Epidermal melanocyte (primary cell): ENCODE results near the gene RASSF5.
"Not testable (repeated sequence)": the region's sequence is repeated elsewhere in the genome, so short reads cannot be mapped to it uniquely, and the experiment has no call there.

ENCODE experiments used
- DNase-seq: peaks from one replicate; pipeline ENCODE4 v3.0.0; 2011; ENCODE audit warnings: low spot score; ENCODE audit not compliant: insufficient read length

Gene RASSF5

DNA sequence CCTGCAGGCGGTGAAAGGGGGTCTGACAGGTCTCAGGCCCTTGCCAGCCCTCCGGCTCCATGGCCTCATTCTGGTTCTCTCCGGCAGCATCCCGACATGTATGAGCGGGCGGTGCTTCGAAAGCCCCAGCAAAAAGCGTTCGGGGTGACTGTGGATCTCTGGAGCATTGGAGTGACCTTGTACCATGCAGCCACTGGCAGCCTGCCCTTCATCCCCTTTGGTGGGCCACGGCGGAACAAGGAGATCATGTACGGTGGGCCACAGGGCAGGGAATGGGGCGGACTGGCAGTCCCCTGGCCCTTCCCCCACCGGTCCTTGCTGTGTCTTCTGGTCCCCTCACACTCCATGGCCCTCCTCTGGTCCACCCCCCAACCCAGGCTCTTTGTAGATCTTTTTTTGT, 30.7 kb upstream of the RASSF5 start:
- DNase-seq: no peak

GRCh38 chr1:206477110-206477509, 30.2 kb upstream of the RASSF5 start:
- no peak for DNase-seq

DNA sequence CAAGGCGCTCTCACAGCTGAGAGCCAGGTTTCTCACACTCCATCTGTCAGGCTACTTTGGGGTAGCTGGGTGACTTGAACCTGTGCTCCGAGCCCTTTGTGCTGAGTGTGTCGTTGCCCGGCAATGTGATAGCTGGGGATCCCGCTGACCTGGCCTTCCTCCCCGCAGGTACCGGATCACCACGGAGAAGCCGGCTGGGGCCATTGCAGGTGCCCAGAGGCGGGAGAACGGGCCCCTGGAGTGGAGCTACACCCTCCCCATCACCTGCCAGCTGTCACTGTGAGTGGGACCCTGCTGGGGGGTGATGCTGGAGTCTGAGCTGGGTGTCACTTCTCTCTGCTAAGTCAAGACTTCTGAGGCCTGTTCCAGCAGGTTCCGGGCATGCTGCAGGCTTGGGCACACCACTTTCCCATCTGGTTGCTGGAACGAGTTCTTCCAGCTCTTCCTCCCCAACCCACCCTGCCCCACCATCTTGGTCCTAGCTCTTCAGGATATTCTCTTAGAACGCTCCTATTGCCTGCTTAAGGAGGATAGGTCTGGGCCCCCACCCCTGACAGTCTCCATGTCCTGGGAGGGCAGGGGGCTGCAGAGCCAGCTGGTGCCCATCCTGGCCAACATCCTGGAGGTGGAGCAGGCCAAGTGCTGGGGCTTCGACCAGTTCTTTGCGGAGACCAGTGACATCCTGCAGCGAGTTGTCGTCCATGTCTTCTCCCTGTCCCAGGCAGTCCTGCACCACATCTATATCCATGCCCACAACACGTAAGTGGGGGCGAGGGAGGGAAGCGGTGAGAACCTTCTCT, 29.6 kb upstream of the RASSF5 start:
- DNase-seq: no peak

GRCh38 chr1:206478746-206479145, 28.6 kb upstream of the RASSF5 start:
- no peak for DNase-seq

DNA sequence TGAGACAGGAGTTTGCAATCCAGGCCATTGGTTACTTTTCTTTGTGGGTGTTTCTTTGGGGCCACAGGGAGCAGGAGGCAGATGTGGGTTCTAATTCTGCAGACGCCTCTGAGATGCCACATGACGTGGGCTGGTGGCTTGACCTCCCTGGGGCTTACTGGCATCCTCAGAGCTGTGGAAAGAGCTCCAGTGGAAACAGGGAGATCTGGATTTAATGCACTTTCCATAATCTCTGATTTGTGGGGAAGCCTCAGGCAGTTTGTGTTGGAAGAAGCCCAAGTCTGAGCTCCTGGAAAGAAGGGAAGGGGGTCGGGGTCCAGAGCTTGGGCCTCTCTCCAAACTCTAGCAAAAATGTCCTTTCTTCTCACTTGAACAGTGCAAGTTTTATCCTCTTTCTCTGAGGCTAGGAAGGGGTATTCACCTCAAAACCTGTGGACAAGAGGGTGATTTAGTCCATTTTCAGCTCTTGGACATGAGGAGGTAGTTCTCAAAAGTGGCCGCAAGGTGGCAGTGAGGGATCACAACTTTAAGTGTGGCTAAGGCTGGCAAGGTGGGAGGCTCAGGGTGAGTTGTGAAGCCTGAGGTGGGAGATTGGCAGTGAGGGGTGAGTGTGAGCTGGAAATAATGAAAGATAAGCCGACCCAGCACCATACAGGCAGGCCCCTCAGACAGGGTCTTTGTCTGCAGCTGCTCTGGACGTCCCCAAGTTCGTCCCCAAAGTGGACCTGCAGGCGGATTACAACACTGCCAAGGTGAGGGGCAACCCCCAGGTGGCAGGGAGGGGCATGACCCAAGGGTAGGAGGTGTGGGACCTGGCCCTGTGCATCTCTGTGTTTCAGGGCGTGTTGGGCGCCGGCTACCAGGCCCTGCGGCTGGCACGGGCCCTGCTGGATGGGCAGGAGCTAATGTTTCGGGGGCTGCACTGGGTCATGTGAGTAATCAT, 27.9 kb upstream of the RASSF5 start:
- DNase-seq: peak; percentile 87

- DNase-seq: no peak
Observed at GRCh38 chr1:206480211-206480610, 27.1 kb upstream of the RASSF5 start.

DNA sequence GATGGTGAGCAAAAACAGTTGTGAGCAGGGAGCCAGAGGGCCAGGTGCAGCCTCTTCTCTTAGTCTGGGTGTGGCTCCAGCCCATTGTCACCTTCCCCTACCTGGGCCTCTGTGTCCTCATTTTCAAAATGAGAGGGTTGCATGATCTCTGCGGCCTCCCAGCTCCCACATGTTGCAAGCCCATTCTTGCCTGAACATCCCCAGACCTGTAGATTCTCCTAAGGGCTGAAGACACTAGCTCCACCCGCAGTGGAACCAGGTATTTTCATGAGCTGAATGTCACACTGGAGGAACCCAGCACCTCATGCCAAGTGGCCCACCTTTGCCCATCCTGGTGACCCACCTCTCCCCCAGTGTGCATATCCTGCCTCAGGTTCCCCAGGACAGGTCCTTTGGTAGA, 24.7 kb upstream of the RASSF5 start:
- DNase-seq: no peak

DNA sequence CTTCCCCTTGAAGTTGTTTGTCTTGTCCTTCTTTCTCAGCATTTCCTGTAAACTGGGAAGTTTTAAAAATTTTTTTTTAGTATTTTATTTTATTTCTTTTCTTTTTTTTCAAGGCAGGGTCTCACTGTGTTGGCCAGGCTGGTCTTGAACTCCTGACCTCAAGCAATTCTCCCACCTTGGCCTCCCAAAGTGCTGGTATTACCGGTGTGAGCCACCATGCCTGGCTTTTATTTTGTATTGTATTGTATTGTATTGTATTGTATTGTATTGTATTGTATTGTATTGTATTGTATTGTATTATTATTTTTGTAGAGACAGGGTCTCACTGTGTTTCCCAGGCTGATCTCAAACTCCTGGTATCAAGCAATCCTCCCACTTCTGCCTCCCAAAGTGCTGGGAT, 23.5 kb upstream of the RASSF5 start:
- not testable (repeated sequence) for DNase-seq

DNA sequence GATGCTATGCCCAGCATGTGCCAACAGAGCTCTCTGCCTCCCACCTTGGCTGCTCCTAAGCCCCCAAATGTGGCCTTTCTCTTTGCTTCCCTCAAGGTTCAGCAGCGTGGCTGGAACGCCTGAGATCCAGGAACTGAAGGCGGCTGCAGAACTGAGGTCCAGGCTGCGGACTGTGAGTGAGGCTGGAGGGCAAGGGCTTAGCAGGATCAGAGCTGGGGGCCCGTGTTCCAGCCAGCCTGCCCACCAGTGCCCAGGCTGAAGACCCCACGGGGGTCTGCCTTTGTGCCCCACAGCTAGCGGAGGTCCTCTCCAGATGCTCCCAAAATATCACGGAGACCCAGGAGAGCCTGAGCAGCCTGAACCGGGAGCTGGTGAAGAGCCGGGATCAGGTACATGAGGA, 22.4 kb upstream of the RASSF5 start:
- DNase-seq: no peak

DNA sequence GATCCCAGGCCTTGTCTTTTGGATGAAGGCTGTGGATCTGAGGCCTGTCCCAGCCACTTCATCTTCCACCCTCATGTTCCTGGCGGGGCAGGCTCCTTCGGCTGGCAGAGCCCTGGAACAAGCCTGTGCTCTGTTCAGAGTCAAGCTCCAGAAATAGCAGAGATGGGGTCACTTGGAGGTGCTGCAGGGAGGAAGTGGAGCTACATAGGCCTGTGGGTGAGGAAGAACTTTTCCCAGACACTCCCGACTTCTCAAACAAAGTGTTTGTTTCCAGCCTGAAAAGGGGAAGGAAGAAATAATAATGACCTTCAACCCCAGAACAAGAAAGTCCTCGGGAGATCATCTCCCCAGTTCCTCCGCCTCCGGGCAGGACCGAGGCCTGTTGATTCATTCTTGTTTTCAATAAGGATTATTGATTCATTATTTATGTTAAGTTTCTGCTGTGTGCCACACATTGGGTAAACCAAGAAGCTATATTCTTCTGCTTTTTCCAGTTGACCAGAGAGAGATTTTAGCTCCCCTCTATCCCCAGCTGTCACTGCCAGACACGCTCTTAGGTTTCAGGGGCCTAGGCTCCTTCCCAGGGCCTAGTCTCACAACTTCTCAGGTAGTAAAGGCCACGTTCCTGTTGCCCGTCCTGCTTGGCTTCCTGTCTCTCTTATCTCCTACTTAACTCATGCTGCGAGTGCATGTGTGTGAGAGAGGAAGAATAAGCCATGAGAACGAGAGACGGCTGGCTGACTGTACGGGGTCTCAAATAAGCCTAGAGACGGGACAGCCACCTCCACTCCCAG, 20.1 kb upstream of the RASSF5 start:
- DNase-seq: no peak

DNA sequence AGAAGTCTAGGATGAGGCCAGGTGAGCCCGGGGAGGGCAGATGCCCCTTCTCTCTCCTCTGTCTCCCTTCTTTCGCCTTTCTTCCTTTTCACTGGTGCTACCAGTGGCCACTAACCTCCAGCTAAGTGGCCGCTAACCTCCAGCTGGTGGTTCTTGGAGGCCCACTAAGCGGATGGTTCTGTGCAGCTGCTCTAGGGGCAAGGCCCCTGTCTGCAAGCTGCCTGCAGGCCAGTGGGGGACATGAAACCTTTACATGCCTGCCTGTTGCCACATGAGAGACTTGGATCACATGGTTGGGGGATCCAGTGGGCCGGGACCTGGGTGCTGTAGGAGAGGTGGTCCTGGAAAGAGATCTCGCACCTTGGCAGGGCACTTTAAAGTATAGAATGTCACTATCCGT, 19.4 kb upstream of the RASSF5 start:
- DNase-seq: no peak

DNA sequence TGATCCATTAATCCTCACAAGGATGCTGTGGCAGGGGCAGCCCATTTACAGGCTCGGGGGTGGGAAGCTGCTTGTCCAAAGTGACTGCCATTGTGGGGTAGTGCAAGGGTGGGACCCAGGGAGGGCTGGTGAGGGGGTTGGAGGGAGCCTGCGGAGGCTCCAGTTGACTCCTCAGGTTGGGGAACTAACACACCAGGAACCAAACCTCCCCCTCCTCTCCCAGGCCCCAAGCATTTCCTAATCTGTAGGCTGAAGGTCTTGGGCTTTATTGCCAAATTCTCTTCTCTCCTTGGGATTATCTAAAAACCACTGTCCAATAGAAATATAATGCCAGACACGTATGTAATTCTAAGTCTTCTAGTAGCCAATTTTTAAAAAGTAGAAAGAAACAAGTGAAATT, 18.9 kb upstream of the RASSF5 start:
- no peak for DNase-seq

DNA sequence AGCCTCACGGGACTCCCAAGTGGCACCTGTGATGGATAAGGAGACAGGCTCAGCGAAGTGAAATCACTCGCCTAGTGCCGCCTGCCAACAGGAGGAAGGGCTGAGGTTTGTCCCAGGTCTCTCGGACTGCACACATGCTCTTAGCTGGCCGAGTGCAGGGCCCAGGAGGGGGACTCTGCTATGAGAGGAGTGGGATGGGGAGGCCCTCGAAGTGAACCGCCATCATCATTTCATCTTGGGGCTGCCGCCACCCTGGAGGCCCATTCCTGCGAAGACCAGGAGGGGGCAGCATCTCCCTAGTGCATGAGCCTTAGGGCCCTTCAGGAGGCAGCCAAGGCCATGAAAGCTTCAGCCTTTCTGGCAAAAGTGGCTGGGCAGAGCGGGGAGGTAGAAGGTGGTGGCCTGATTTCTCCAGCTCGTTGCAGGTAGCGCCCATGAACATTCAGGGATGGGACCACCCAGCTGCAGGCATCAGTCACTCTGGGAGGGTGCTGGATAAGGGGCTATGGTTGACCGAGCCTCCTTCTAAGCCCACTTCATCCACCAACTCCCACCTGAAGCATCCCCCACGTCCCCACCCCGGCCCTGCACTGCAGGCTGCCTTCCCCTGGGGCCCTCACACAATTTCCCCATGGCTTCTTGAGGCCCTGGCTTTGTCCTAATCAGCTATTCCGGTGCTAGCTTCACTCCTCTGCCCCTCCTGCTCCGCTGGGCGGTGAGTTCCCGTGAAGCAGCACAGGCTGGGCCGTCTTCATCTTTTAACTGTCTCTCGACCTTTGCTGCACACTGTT, 17.2 kb upstream of the RASSF5 start:
- DNase-seq: peak; percentile 78

- no peak for DNase-seq
Observed at GRCh38 chr1:206490771-206491405, 16.4 kb upstream of the RASSF5 start.

DNA sequence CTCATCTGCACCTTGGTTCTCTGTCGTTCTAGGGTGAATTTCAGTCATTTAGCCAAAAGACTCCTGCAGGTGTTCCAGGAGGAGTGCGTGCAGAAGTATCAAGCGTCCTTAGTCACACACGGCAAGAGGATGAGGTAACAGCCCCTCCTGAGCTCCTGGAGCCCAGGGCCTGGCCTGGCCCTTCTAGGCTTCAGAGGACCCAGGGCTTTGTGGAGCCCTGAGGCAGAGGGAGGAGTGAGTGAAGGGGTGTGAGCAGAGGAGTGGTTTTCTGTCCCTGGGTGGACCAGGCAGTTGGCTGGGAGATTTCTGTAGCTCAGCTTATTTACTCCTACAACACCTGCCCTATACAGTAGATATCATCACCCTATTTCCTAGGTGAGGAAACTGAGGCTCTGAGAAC, 15.7 kb upstream of the RASSF5 start:
- no peak for DNase-seq

DNA sequence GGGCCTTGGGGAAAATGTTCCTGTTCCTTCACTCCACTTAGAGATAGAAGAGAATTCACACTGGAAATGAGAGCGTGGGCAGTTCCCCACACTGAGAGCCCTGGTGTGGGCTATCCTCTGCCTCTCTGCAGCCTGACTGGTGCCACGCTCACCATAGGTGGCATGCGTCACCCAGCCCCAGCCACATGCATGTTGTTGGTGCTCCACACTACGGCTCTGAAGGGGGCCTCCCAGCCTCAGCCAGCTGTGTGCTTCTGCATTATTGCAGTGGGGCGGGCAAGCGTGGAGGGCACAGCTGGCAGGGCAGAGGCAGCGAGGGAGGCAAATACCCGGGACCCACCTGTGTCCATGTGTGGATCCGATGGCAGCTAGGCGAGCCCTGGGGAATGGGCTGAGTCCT, 14.7 kb upstream of the RASSF5 start:
- no peak for DNase-seq

DNA sequence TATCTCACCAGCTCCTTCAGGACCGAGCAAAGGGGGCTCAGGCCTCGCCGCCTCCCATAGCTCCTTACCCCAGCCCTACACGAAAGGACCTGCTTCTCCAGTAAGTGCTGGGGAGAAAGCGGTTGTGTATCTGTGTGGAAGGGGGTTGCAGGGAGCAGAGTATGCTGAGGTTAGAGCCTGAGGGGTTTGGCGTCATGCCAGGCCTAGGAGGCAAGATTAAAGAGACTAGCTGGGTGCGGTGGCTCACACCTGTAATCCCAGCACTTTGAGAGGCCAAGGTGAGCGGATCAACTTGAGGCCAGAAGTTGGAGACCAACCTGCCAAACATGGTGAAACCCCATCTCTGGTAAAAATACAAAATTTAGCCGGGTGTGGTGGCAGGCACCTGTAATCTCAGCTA, 14.1 kb upstream of the RASSF5 start:
- no peak for DNase-seq

- DNase-seq: no peak
Observed at GRCh38 chr1:206495011-206495461, 12.3 kb upstream of the RASSF5 start.

- no peak for DNase-seq
Observed at GRCh38 chr1:206495493-206496046, 11.8 kb upstream of the RASSF5 start.
